Measurements from ENCODE around the gene RCCD1. TPM values are rescaled to one million over a fixed set of nuclear protein-coding genes. Genes with fewer than 3 reads are reported as not detected.
A peak's percentile ranks its signal among the peaks of the same experiment; 100 is the strongest.

Gene RCCD1
- total RNA-seq, 1 experiment from 2014 or later = 38.5 TPM

GRCh38 chr15:90931575-90931827 lies 23.2 kb upstream of the RCCD1 start:
- Histone ChIP-seq H3K9me2 (ENCODE audit: insufficient read depth) (no peaks in the 10 kb centered on the region), H3K9me3 (ENCODE audit: control insufficient read depth in 1 of 2, insufficient read depth in 1 of 2, low read depth in 1 of 2, low read length in 2 of 2) (no peaks in the 10 kb centered on the region), H4K20me1 (ENCODE audit: insufficient read depth) (no peaks in the 10 kb centered on the region), H3K27me3 (ENCODE audit: insufficient read depth, low read length) (no peaks in the 10 kb centered on the region), H3K9ac (ENCODE audit: low read length) (peak overlapping the region; percentile 67), H2AFZ (ENCODE audit: low read depth, low read length, poor library complexity, severe bottlenecking) (no peak overlapping the region), H3K27ac (ENCODE audit: low read depth, low read length) (peak overlapping the region; percentile 78), H3K4me1 (ENCODE audit: control insufficient read depth in 1 of 2, insufficient read depth in 2 of 2, low read length in 2 of 2) (peaks cover 20 to 51% of the 10 kb centered on the region in 2 experiments; a peak in 3 of 4 replicates), H3K4me3 (replicated peaks in 1 of 2; ENCODE audit: low read depth in 1 of 2, low read length in 2 of 2) (peak overlapping the region; percentile 92 to 93), H3K79me2 (ENCODE audit: insufficient read depth, low read length) (peaks cover 18% of the 10 kb centered on the region; the same call in 1 of the 2 replicates), H3K4me2 (ENCODE audit: low read length) (peak overlapping the region; percentile 99), H3K36me3 (ENCODE audit: control insufficient read depth in 1 of 2, insufficient read depth in 2 of 2, low read length in 2 of 2) (no peaks in the 10 kb centered on the region; a peak in 1 of 4 replicates)
- ChIA-PET RAD21 (ENCODE audit: low non-redundant PET in 1 of 2, low total read pairs in 2 of 2, uncharacterized antibody in 2 of 2, unreplicated experiment in 2 of 2) (interaction anchor here in 1 of 2 experiments (1.0 to 1.6 kb wide), 3 partner anchors 46 to 340 kb away, joined by 3 to 4 read pairs (median 4); no protein-coding TSS in a partner anchor), CTCF (interaction anchor here (0.5 to 6.9 kb wide), 20 partner anchors 8 to 638 kb away, joined by 3 to 70 read pairs (median 7); partner anchors contain the start of genes MAN2A2, PRC1 and RCCD1), POLR2A (interaction anchor here (0.5 to 2.4 kb wide), 10 partner anchors 8 to 611 kb away, joined by 3 to 7 read pairs (median 4); partner anchors contain the start of genes MAN2A2, PRC1 and RCCD1)
- TF ChIP-seq EZH2 (IDR thresholded peaks at IDR 0.05) = no peak
- TF ChIP-seq ELF1 (IDR thresholded peaks at IDR 0.05; ENCODE audit: borderline replicate concordance, low read depth) = no peak
- no peak for TF ChIP-seq SIN3A (IDR thresholded peaks at IDR 0.05; ENCODE audit: low read depth)
- no peak for TF ChIP-seq SRF (IDR thresholded peaks at IDR 0.05; ENCODE audit: low read depth)
- TF ChIP-seq EGR1 (IDR thresholded peaks at IDR 0.05; ENCODE audit: low read depth) = no peak
- TF ChIP-seq POLR2AphosphoS5 (IDR thresholded peaks at IDR 0.05; ENCODE audit: low read depth, low read length) = no peak
- no peak for TF ChIP-seq MAX (IDR thresholded peaks at IDR 0.05)
- no peak for TF ChIP-seq FOSL1 (IDR thresholded peaks at IDR 0.05; ENCODE audit: low read depth)
- no peak for TF ChIP-seq ZNF274 (IDR thresholded peaks at IDR 0.05; ENCODE audit: low read depth, low read length)
- no peak for TF ChIP-seq CTCF (IDR thresholded peaks at IDR 0.05 in 2 of 3, conservative IDR thresholded peaks at IDR 0.05 in 1 of 3; ENCODE audit: borderline replicate concordance in 1 of 3, insufficient read depth in 1 of 3, low read depth in 2 of 3, low read length in 2 of 3)
- TF ChIP-seq CBX3 (IDR thresholded peaks at IDR 0.05; ENCODE audit: low read depth) = no peak
- no peak for TF ChIP-seq JUND (IDR thresholded peaks at IDR 0.05)
- TF ChIP-seq ZFX (IDR thresholded peaks at IDR 0.05) = no peak
- TF ChIP-seq YY1 (IDR thresholded peaks at IDR 0.05; ENCODE audit: extremely low read depth, insufficient replicate concordance, low read depth, low read length) = no peak
- TF ChIP-seq ZBTB33 (IDR thresholded peaks at IDR 0.05; ENCODE audit: extremely low read depth, insufficient replicate concordance, low read length) = no peak
- TF ChIP-seq TCF7L2 (IDR thresholded peaks at IDR 0.05; ENCODE audit: borderline replicate concordance, extremely low read depth, insufficient read depth, insufficient read length) = no peak
- no TSS peak for BruUV-seq (replicated peaks)
- no peak for ATAC-seq
- no peak for DNase-seq (ENCODE audit: low read depth, low spot score)
- intact Hi-C loops (cut with micrococcal nuclease) = loop anchor here (1.0 to 5.0 kb wide), 2 partner anchors 101 to 340 kb away; no protein-coding TSS in a partner anchor
